HepG2 (cell line): ENCODE results near the gene PTPRM.

Experiments
- CHD2 ChIP-seq: IDR thresholded peaks from 2 replicates; pipeline ENCODE4 v1.6.1; 2011; ENCODE audit warnings: low read depth, low read length, improper control_type of control experiment
- CTCF ChIP-seq: sonication (generic); formaldehyde crosslinking; IDR thresholded peaks from 2 replicates; pipeline ENCODE4 v1.5.0; 2020; ENCODE audit warnings: mild to moderate bottlenecking, missing genetic modification reagents, moderate library complexity
- MYC ChIP-seq: sonication (generic); formaldehyde crosslinking; IDR thresholded peaks from 2 replicates; pipeline ENCODE4 v1.9.0; 2021; ENCODE audit warnings: missing genetic modification reagents, borderline replicate concordance
- NFIC ChIP-seq: IDR thresholded peaks from 2 replicates; pipeline ENCODE4 v1.6.1; 2012; ENCODE audit warnings: mild to moderate bottlenecking, low read length, inconsistent platforms
- ZBTB40 ChIP-seq, 2 experiments: fragments of 450-650 bp in 1 of 2; sonication (generic) in 1 of 2; formaldehyde crosslinking in 1 of 2; IDR thresholded peaks; 2 replicates each; pipeline versions ENCODE4 v1.6.1 to v1.8.0; 2016 to 2022; ENCODE audit warnings: antibody characterized with exemption in 1 of 2, mild to moderate bottlenecking in 1 of 2, missing genetic modification reagents in 1 of 2

GRCh38 chr18:7728297-7728696 lies 161.2 kb downstream of the PTPRM start:
- no peak for TF ChIP-seq NFIC
- TF ChIP-seq ZBTB40 (IDR thresholded peaks at IDR 0.05) = no peak
- TF ChIP-seq ZBTB40 (CRISPR knock-in tag; IDR thresholded peaks at IDR 0.05) = no peak
- no peak for TF ChIP-seq CTCF (CRISPR knock-in tag)
- no peak for TF ChIP-seq MYC
- no peak for TF ChIP-seq CHD2
